NB4 (cell line): Measurements from ENCODE around the gene OSBPL1A.

ENCODE experiments used
- CTCF ChIP-seq: IDR thresholded peaks from one replicate; pipeline ENCODE4 v1.5.1; 2012; ENCODE audit warnings: low read depth, low read length
- POLR2A ChIP-seq: IDR thresholded peaks from 2 replicates; pipeline ENCODE4 v1.6.1; 2011; ENCODE audit warnings: mild to moderate bottlenecking; ENCODE audit not compliant: insufficient read length; ENCODE audit errors: extremely low read depth

- TF ChIP-seq CTCF (no peak), POLR2A (no peak)
Measured at GRCh38 chr18:24366328-24366727, 31.3 kb downstream of the OSBPL1A start.
